HEK293 (cell line): ENCODE measurements around the gene FGF12.

ENCODE experiments used
- CTCF ChIA-PET: fragments of 350-600 bp; formaldehyde crosslinking; extraction: SDS; loops from one replicate; lab custom pipeline; 2021; ENCODE audit warnings: antibody characterized with exemption; lab: Yijun Ruan, JAX
- POLR2A ChIA-PET: fragments of 300-600 bp; formaldehyde crosslinking; extraction: SDS; loops from one replicate; lab custom pipeline; 2020; ENCODE audit warnings: antibody characterized with exemption, inconsistent platforms; lab: Yijun Ruan, JAX
- H3K27ac ChIP-seq: fragments of 200-500 bp; sonication (Bioruptor generic); 2 replicates; pipeline ENCODE4 v1.5.1; 2014; ENCODE audit warnings: low read depth, low read length, control low read depth, inconsistent platforms; ENCODE audit errors: extremely low read depth
- H3K36me3 ChIP-seq, 2 experiments: fragments of 200-500 bp in 1 of 2; sonication (Bioruptor generic) in 1 of 2; 1 replicate in 1 of 2; 2 replicates in 1 of 2; pipeline ENCODE4 v1.5.1; 2014 to 2017; ENCODE audit warnings: inconsistent platforms in 2 of 2, low read length in 2 of 2; ENCODE audit not compliant: control insufficient read depth in 2 of 2, insufficient read depth in 1 of 2
- H3K4me1 ChIP-seq: fragments of 200-500 bp; sonication (Bioruptor generic); 2 replicates; pipeline ENCODE4 v1.5.1; 2014; ENCODE audit warnings: mild to moderate bottlenecking, low read length, inconsistent platforms; ENCODE audit not compliant: control insufficient read depth, insufficient read depth
- H3K4me3 ChIP-seq: 2 replicates; pipeline ENCODE4 v1.5.1; 2011; ENCODE audit warnings: low read depth, mild to moderate bottlenecking, control low read depth, low read length, moderate library complexity
- H3K9me3 ChIP-seq: fragments of 200-500 bp; sonication (Bioruptor generic); 2 replicates; pipeline ENCODE4 v1.5.1; 2014; ENCODE audit warnings: low read depth, low read length, inconsistent platforms; ENCODE audit not compliant: control insufficient read depth, insufficient read depth
- KLF7 ChIP-seq: fragments of 450-650 bp; formaldehyde crosslinking; IDR thresholded peaks from 2 replicates; pipeline ENCODE4 v1.5.1; 2016; ENCODE audit warnings: missing biosample characterization, missing genetic modification characterization, borderline replicate concordance
- MEIS1 ChIP-seq: sonication (generic); formaldehyde crosslinking; IDR thresholded peaks from 2 replicates; pipeline ENCODE4 v1.8.1; 2022; ENCODE audit warnings: missing genetic modification reagents, mild to moderate bottlenecking, borderline replicate concordance
- MYNN ChIP-seq: fragments of 450-650 bp; formaldehyde crosslinking; IDR thresholded peaks from 2 replicates; pipeline ENCODE4 v1.5.1; 2016; ENCODE audit warnings: missing biosample characterization, missing genetic modification characterization, borderline replicate concordance
- SALL2 ChIP-seq: fragments of 450-650 bp; formaldehyde crosslinking; IDR thresholded peaks from 2 replicates; pipeline ENCODE4 v1.5.0; 2017; ENCODE audit warnings: missing biosample characterization, mild to moderate bottlenecking, missing genetic modification characterization, borderline replicate concordance
- SP3 ChIP-seq: fragments of 450-650 bp; formaldehyde crosslinking; IDR thresholded peaks from 2 replicates; pipeline ENCODE4 v1.5.1; 2016; ENCODE audit warnings: missing biosample characterization, missing genetic modification characterization
- ZBTB10 ChIP-seq: fragments of 450-650 bp; formaldehyde crosslinking; IDR thresholded peaks from 2 replicates; pipeline ENCODE4 v1.5.1; 2016; ENCODE audit warnings: missing biosample characterization, missing genetic modification characterization
- ZBTB49 ChIP-seq: fragments of 450-650 bp; formaldehyde crosslinking; IDR thresholded peaks from 2 replicates; pipeline ENCODE4 v1.5.1; 2016; ENCODE audit warnings: missing biosample characterization, missing genetic modification characterization, low read depth
- ZFHX2 ChIP-seq: fragments of 450-650 bp; formaldehyde crosslinking; conservative IDR thresholded peaks from 2 replicates; pipeline ENCODE4 v1.5.1; 2016; ENCODE audit warnings: missing biosample characterization, missing genetic modification characterization
- ZFP3 ChIP-seq: fragments of 450-650 bp; formaldehyde crosslinking; IDR thresholded peaks from 2 replicates; pipeline ENCODE4 v1.5.1; 2016; ENCODE audit warnings: low read depth, missing biosample characterization, missing genetic modification characterization
- ZNF146 ChIP-seq: fragments of 450-650 bp; formaldehyde crosslinking; IDR thresholded peaks from 2 replicates; pipeline ENCODE4 v1.5.1; 2016; ENCODE audit warnings: missing biosample characterization, missing genetic modification characterization
- ZNF324 ChIP-seq: fragments of 450-650 bp; formaldehyde crosslinking; IDR thresholded peaks from 2 replicates; pipeline ENCODE4 v1.5.1; 2016; ENCODE audit warnings: missing biosample characterization, missing genetic modification characterization
- ZNF585B ChIP-seq: fragments of 450-650 bp; formaldehyde crosslinking; IDR thresholded peaks from 2 replicates; pipeline ENCODE4 v1.5.1; 2016; ENCODE audit warnings: missing biosample characterization, missing genetic modification characterization
- ZSCAN5A ChIP-seq: fragments of 450-650 bp; formaldehyde crosslinking; IDR thresholded peaks from 2 replicates; pipeline ENCODE4 v1.5.1; 2016; ENCODE audit warnings: missing biosample characterization, missing genetic modification characterization

The FGF12 gene

GRCh38 chr3:192516820-192517219, 210.5 kb downstream of the FGF12 start (continued):
- TF ChIP-seq ZBTB10 (tag by site-specific recombination): no peak
- no peak for TF ChIP-seq MEIS1 (CRISPR knock-in tag)

- TF ChIP-seq KLF7 (tag by site-specific recombination) (no peak), ZSCAN5A (no peak), ZFHX2 (tag by site-specific recombination) (no peak), ZNF146 (tag by site-specific recombination) (no peak), SALL2 (tag by site-specific recombination) (no peak), ZNF585B (tag by site-specific recombination) (no peak), ZBTB10 (tag by site-specific recombination) (no peak), ZFP3 (tag by site-specific recombination) (no peak), ZBTB49 (no peak), MYNN (tag by site-specific recombination) (no peak), ZNF324 (tag by site-specific recombination) (no peak), SP3 (tag by site-specific recombination) (no peak)
- ChIA-PET CTCF (interaction anchor here (0.6 kb wide), 1 partner anchor 1476 kb away, joined by 3 read pairs; no protein-coding TSS in a partner anchor), POLR2A (no interaction called here)
- Histone ChIP-seq H3K9me3 (no peaks in the 10 kb centered on the region), H3K27ac (no peak overlapping the region), H3K4me3 (no peak overlapping the region), H3K36me3 (no peaks in the 10 kb centered on the region), H3K4me1 (no peaks in the 10 kb centered on the region)
Observed at GRCh38 chr3:192515664-192516045, 211.7 kb downstream of the FGF12 start.
